Activated CD8-positive, alpha-beta memory T cell treated with anti-CD3 and anti-CD28 coated beads, Interleukin-2, amount 50 U/mL, for 1 hour (primary cell): ENCODE data around the gene C12orf43.

Experiments used
- DNase-seq: peaks from one replicate; pipeline ENCODE4 v3.0.0-alpha.2; 2020; ENCODE audit errors: extremely low read depth

The C12orf43 gene

DNA sequence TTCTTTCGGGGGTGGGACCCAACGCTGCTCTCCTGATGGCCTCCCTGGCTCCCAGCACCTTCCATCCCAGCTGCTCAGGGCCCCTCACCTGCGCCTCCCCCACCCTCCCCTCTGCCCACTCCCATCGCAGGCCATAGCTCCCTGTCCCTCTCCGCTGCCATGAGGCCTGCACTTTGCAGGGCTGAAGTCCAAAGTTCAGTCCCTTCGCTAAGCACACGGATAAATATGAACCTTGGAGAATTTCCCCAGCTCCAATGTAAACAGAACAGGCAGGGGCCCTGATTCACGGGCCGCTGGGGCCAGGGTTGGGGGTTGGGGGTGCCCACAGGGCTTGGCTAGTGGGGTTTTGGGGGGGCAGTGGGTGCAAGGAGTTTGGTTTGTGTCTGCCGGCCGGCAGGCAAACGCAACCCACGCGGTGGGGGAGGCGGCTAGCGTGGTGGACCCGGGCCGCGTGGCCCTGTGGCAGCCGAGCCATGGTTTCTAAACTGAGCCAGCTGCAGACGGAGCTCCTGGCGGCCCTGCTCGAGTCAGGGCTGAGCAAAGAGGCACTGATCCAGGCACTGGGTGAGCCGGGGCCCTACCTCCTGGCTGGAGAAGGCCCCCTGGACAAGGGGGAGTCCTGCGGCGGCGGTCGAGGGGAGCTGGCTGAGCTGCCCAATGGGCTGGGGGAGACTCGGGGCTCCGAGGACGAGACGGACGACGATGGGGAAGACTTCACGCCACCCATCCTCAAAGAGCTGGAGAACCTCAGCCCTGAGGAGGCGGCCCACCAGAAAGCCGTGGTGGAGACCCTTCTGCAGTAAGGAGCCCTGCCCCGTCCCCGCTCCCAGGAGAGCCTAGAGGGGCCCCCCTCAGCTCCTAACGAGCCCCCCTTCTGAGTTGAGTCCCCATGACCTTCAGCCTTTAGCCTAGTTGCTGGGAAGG, 37.7 kb downstream of the C12orf43 start, which contains the start of gene HNF1A:
Gene HNF1A (plus strand): TSS at position 248 of the 924 bp plus-strand sequence. CDS start 226 bp downstream, at position 474.
- DNase-seq: no peak

DNA sequence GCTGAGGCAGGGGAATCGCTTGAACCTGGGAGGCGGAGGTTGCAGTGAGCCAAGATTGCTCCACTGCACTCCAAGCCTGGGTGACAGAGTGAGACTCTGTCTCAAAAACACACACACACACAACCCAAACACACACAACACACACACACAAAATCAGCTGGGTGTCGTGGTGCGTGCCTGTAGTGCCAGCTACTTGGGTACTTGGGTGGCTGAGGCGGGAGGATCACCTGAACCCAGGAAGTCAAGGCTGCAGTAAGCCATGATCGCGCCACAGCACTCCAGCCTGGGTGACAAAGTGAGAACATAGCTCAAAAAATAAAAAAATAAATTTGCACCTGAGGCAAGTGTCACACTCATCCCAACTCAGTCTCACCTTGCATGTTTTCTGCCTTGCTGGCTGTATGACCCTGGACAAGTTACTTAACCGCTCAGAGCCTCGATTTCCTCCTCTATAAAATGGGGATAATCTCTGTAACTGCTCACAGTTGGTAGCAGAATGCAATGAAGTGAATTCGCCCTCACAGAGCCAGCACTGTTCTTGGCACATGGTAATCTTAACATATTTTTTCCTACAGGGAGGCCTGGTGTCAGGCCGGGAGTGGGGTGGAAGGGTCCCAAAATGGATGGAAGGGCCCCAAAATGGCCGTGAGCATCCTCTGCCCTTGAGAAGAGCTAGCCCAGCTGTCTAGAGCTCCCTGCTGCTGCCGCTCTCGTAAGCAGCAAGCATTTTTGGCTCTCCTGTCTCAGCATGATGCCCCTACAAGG, 38.6 kb downstream of the C12orf43 start:
- no peak for DNase-seq

DNA sequence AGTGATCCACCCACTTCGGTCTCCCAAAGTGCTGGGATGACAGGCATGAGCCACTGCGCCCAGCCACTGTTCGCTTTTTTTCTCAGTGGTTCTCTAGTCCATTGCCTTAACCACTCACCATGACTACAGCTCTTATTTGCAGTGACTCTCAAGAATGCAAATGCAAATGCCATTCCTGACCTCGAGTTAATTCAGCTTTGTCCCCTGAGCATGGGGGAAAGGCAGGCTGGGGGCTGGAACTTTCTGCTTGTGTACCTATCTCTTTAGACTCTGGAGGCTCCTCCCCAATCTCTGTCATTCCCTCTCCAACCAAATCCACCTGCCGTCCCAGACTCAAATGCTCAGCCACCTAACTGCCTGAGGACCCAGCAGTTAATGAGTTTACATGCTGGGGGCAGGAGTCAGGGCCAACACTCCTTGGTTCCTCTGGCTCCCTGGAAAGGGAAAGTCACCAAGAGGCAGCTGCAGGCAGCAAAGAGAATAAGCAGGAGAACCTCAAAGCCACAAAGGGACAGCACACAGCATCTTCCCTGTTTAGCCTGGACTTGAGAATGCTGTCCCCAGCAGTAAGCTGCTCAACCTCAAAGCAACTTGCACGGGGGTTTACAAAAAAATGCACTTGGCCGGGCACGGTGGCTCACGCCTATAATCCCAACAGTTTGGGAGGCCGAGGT, 43.3 kb downstream of the C12orf43 start:
- DNase-seq: no peak

DNA sequence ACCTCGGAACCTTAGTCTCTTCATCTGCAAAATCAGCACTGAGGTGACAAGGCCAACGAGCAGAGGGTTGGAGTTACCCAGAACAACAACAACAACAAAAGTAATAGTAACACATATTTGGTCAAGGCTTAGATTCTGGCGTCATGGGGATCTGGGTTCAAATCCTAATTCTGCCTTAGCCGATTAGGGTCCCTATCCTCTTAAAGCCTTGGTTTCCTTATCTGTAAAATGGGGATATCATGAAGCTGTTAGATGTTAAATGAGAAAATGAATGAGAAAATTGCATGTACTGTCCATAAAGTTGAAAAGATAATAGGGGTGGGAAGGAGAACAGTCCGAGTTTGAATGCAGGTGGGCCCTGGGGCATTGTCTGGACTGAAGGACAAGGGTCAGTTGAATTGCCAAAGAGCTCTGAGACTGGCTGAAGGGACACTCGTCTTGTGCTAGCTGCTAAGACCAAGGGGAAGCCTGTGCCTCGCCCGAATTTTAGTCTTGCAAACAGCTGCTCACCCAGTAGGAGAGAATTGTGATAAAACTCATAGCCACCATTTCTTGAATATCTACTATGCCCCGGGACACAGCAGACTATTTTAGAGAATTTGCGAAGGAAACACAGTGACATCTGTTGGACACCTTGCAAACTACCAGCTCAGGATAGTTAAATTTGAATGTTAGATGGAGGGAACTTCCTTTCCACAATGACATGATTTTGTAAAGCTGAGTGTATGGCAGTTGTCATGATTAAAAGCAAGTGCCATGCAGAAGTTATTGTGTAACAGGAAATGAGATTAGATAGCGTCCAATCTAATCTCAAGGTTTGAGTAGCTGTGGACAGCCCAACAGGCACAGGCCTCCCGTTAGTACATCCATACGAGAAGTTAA, 44.7 kb downstream of the C12orf43 start:
- DNase-seq: peak; percentile 4

DNA sequence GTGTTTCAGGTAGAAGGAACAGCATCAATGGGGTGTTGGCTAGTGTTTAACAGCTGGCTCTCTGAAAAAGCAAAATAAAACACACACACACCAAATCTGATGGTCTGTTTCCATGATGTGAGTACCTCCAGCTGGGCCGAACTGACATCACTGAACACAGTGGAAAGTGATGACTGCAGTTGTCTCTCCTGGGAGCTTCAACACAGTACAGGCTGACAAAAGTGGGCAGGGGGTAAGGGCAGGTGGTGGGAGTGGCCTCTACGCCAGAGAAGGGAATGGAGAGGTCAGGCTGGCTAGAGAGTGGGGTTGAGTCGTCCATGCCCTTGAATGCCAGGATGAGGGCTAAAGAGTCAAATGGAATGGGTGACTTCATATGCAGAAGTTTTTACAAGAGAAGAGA, 46.0 kb downstream of the C12orf43 start:
- DNase-seq: no peak

DNA sequence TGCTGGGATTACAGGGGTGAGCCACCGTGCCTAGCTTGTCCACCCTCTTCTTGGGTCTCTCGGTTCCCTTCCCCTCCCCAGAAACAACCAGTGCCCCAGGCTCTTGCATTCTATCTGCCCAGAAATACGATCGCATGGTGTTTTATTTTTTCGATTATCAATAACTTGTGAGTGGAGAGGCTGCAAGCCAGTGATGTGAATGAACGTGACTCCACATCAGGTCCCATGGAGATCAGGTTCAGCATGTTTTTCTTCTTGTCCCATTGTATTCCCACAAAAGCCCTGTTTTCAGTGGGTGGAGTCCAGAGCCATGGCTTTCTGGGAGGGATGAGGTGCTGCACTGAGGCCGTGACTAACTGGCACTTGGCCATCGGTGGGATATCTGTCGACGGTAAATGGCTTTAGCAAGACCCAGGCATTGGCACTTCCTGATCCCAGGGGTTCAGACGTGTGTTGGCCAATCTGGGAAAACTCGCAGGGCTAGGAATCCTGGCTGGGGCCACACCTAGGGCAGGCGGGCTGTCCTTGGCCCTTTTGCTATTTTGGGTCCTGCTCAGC, 50.7 kb downstream of the C12orf43 start:
- no peak for DNase-seq

DNA sequence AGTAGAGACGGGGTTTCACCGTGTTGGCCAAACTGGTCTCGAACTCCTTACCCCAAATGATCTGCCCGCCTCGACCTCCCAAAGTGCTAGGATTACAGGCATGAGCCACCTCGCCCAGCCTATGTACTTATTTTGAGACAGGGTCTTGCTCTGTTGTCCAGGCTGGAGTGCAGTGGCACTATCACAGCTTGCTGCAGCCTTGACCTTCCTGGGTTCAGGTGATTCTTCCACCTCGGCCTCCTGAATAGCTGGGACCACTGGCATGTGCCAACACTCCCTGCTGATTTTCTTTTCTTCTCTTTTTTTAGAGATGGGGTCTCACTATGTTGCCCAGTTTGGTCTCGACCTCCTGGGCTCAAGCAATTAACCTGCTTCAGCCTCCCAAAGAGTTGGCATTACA, 52.0 kb downstream of the C12orf43 start:
- no peak for DNase-seq

DNA sequence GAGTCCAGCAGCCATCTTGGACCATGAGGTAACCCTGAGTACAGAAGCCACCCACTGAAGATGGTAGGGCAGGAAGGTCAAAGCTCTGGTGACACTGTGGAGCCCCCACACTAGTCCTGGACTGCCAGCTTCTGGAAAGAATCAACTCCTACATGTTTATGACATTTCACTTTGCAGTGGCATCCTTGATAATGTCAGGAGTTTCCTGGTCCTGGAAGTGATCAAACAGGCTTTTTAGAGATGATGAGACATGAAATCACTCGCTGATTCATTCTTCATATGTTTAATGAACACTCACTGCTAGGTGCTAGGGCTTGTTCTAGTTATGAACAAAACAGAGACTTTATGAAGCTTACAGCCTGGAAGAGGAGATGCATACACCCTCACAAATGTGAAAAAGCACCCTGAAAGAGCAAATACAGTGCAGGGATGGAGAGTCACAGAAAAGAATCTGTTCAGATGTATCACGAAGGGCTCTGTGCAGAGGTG, 53.7 kb downstream of the C12orf43 start:
- no peak for DNase-seq

DNA sequence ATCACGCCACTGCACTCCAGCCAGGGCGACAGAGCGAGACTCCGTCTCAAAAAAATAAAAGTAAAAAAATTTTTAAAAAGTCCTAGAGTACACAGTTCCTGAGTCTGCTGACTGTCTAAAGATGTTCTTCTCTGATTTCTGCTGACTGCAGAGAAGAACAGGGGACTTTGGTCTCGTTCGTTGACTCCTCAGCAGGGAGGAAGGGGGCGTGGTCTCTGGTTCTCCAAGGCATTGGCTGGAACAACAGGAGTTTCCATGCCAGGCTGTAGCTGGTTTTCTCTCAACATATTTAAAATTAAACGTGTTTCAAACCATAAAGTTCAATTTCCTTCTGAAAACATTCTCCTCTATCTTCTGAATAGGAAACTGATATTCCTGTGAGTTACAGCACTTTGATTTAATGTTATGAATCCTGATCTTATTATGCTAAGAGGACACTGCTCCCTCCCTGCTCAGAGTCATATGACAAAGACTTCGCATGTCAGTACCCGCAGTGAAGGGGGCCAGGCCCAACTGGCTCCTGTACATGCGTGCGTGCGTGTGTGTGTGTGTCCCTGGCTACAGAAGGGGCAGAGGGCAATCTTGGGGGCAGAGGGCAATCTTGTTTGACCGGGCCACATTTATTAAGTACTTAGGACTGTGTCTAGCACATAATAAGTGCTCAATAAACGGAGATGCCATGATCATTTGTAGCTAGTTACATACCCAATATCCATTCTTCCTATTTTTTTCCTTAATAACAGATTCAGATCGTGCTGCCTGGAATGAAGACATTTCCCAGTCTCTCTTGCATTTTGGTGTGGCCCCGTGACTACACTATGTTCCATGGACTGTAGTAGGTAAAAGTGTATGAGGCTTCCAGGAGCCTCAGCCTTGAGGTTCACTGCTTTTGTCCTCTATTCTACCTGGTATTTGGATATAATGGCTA, 54.4 kb downstream of the C12orf43 start:
- DNase-seq: no peak

DNA sequence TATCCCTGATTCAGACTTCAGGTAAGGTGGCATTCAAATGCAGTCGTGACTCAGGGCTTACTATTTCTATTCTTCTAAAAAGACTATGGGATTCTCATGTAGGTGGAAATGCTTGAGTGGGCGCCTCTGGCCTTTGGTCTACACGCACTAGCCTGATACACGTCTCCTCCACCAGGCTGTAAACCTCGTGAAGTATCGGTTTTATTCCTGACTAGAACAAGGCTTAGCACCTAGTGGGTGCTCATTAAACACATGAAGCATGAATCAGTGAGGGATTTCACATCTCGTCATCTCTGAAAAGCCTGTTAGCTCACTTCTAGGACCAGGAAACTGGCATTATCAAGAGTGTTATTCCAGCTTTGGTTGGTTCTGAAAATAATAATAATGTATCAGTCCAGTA, 55.6 kb downstream of the C12orf43 start:
- DNase-seq: no peak

DNA sequence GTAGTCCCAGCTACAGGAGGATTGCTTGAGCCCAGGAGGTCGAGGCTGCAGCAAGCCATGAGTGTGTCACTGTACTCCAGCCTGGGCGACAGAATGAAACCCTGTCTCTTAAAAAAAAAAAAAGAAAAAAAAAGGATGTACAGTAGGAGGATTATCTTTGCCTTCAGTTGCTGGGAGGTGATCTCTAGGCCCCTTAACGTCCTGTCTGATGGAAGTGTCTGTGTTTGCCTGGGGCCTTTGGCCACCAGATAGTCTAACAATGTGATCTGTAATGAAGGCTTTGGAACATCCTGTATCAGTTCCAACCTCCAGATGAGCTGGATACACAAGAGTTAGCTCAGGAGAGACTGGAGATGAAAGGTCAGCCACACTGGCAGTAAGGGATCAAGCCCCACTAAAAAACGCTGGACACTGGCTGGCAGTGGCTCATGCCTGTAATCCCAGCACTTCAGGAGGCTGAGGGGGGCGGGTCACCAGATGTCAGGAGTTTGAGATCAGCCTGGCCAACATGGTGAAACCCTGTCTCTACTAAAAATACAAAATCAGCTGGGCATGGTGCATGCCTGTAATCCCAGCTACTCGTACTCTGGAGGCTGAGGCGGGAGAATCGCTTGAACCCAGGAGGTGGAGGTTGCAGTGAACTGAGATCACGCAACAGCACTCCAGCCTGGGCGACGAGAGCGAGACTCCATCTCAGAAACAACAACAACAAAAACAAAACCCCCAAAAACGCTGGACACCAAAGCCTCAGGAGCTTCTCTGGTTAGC, 57.0 kb downstream of the C12orf43 start:
- DNase-seq: no peak

DNA sequence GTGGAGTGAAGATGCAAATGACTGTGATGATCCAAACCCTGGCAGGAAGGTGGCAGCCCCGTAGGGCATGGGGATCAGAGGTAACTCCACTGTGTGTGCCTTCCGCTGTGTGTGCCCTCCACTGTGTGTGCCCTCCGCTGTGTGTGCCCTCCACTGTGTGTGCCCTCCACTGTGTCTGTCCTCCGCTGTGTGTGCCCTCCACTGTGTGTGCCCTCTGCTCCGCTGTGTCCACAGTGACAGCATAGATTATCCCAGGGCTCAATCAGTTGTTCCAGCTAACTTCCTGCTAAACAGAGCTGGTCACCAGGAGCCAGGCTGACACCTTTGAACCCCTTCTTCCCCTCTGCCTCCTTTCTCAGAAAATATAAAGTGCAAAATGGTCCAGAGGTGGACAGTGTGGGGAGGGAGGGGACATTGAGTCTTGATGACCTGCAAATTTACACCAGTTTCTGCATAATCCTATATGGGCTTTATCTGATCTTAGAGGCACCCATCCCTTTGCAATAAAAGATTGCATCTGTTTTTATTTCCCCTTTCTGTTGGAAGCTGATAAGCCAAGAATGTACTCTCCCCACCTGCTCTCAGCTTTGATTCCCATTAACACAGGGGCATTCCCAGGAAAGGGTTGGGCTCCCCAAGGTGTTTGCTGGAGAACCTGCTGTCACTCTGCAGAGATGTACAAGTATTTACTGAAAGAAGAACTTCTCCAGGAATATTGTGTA, 59.5 kb downstream of the C12orf43 start:
- no peak for DNase-seq

DNA sequence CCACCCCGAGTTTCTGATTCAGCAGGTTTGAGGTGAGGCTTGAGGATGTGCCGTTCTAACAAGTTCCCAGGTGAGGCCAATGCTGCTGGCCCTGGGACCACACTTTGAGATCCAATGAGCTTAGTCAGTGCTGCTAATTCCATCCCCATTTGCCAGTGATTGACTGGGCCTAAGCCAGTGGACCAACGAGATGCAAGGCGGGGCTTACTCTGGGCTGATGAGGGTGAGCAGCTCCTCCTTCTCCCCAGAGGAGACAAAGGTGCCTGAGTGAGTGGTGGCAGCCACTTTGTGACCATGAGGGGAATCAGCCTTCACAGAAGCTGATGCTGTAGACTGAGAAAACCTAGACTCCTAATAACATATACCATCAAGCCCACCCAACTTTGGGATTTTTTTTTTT, 61.1 kb downstream of the C12orf43 start:
- DNase-seq: no peak

DNA sequence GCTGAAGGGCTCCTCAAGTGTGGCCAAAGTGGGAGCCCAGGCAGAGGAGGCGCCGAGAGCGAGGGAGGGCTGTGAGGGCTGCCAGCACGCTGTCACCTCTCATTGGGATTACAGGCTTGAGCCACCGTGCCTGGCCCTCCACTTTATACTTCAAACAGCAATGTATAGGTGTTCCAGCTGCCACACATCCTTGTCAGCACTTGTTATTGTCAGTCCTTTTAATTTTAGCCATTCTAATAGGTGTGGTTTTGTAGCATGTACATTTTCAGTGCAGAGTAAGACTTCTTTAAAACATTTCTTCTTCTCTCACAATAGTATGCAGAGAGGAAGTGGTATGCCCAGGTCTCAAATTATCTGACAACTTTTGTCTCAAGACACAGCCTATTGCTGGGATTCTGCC, 65.5 kb downstream of the C12orf43 start:
- no peak for DNase-seq
